ENCODE data around the gene GUK1. TPM values are rescaled to one million over a fixed set of nuclear protein-coding genes. Genes with fewer than 3 reads are reported as not detected.
"Not testable (repeated sequence)": the region's sequence is repeated elsewhere in the genome, so short reads cannot be mapped to it uniquely, and the experiment has no call there.

GUK1 gene
- total RNA-seq, 1 donor from 2014 or later, result 156 TPM

DNA sequence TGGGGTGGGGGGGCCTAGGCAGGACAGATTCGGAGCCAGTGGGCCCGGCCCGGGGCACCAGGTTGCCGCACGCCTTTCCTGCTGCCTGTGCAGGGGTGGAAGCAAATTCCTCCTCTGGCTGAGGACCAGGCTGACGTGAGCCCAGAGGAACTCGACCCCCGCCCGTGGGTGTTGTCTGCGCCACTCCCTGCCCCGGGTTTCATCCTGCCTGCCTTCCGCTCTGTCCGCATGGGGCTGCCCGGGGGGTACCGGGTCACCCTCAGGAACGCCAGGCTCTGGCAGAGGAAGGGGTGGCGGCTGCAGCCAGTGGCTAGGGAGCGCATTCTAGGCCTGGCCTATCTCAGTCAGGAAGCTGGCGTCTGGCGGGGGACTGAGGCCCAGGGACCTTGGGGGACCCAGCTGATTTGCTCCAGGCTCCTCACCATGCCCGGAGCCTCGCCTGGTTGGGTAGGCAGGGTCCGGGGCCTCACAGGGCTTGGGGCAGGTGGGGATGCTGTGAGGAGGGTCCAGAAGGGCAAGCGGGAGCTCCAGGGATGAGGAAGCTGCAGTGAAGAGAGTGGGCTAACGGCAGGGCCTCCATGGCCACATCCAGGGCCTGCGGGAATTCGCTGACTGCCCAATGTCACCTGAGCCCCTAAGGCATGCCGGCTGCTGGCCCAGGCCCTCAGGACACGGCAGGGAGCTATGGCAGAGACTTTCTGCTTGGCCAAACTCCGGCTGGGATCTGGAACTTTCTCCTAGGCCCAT lies 23.1 kb downstream of the GUK1 start:
- DNase-seq, result peak; percentile 58

DNA sequence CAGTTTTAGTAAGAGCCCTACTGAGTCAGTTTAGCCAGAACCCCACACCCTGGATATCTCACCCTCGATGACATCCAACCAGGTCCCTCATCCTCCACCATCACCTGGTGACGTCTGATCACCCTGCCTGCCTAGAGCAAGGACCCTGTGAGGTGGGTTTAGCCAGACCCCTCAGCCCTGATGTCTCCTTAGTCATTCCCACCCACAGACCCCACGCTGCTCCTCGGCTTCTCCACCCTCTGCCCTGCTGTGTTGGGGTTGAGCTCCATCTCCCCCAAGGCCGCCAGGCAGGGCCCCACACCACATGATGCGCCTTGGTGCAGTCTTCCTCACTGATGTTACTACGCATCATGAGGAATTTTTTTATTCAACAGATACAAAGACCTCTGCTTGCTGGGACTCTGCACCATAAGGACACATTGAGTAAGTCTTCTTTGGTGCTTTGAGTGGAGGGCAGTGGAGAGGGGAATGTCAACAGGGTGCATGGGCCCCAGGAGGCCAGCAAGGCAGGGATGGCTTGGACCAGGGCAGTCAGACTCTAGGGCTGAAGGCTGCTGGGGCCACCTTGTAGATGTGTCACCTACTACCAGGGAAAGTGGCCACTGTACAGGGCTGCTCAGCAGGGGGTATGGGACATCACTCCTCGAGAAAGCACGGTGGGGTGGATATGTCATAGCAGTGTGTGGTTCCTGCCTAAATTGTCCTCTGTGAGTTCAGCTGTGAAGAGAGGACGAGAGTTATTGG lies 23.9 kb downstream of the GUK1 start:
- no peak for DNase-seq

DNA sequence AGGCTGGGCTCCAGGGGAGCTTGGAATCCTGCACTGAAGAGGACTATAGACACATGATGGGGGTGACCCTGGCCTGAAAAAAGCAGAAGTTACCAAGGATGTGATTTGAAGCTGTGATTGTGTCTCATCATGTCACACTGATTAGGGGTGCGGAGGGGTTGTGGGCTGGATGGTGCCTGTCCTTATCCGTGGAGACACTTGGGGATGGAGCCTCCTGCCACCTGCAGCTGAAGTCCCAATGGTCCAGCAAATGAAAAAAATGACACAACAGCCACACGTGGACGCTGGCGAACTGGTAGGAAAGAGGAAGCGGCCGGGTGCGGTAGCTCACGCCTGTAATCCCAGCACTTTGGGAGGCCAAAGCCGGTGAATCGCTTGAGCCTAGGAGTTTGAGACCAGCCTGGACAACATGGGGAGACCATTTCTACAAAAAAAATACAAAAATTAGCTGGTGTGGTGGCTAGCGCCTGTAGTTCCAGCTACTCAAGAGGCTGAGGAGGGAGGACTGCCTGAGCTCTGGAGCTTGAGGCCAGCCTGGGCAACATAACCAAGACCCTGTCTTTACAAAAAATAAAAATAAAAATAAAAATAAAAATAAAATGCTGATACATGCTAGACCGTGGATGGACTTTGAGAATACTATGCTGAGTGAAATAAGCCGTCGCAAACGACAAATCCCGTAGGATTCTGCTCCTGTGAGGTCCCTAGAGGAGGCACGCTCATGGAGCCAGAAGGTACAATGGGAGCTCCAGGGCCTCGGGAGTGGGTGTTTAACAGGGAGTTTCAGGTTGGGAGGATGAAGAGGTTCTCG lies 24.7 kb downstream of the GUK1 start:
- DNase-seq, result peak; percentile 8

DNA sequence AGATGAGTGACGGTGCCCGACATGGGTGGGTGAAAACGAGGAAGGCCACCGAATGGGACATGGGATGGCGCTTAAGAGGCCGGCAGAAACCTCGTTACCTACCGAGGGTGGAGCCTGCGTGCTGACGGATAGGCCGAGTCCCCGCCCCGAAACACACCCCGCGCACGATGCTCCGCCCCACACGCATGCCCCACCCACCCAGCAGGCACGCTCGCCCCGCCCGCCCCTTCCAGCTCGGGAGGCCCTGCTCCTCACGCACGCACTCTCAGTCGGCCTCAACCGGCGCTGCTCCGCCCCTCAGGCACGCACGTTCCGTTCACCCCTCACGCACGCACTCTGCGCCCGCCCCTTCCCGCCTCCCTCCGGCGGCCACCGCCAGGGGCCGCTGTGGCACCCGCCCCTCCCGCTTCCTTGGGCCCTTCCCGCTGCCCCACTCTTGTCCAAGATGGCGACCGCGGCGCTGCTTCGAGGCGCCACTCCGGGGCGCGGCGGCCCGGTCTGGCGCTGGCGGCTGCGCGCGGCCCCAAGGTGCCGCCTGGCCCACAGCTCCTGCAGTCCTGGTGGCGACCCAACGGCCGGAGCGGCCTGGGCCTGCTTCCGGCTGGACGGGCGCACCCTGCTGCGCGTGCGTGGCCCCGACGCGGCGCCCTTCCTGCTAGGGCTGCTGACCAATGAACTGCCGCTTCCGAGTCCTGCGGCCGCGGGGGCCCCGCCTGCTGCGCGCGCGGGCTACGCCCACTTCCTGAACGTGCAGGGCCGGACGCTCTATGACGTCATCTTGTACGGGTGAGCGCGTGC lies 25.5 kb downstream of the GUK1 start, which contains the start of gene IBA57:
TSS of gene IBA57 (plus strand) at position 433 of the 798 bp plus-strand sequence. CDS start at position 446, 13 bp downstream.
- peak; percentile 99 for DNase-seq

DNA sequence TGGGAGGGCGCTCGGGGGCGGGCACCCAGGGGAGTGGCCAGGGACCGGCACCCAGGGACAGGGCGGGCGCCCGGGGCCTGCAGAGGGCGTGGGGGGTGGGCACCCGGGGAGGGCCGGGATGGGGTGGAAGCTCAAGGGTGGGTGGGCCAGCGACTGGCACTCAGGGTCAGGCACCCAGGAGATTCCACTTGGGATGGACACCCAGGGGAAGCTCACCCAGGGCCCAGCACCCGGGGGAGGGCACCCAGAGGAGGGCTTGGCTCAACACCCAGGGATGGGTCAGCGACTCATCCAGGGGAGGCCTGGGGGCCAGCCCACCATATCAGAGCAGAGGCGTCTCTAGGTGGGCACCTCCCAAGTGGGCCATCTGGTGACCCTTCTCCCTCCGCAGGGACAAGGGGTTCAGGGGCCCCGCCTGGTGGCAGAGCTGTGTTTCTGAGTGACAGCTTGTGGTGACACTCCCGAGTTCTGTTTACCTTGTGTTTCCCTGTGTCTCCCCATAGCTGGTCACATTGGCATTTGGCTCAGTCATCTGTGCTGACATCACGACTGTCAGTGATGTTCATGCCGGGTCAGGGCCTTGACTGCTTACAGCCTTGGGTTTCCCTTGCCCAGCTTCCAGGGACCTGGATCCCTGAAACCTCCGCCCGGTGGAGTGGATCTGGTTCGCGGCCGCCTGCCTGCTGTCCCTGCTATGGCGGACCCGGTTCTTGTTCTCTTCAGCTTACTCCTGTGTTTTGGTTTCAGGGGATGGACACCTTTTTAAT lies 26.3 kb downstream of the GUK1 start:
- peak; percentile 75 for DNase-seq

DNA sequence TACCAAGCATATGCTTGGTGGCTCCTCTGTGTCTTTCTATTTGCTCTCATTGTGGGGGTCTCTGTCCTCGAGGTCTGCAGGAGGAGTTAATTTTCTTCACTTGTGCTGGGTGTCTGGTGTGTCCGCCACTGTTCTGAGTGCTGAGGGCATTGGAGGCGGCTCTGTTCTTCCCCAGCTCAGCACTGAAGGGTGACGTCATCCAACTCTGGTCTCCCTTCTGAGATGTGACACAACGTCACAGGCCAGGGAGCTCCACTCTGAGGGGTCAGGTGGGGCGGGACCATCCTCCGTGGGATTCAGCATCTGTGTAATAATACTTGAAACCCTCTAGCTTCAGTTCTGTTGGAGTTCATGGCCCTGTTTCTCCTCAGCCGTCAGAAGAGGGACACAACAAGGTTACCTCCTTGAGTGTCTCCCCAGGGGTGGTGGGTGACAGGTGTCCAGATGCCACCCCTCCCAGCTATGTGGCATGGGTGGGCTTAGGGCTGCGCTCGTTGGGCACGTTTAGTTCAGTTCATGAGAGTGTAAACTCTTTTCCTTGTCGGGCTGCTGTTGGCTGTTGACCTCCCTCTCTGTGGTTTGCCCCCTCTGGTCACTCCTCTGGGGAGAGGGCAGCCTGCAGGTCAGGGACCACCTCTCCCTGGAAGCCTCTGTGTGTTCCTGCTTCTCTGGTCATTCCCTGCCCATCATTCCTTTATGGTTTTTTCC lies 28.6 kb downstream of the GUK1 start:
- no peak for DNase-seq

DNA sequence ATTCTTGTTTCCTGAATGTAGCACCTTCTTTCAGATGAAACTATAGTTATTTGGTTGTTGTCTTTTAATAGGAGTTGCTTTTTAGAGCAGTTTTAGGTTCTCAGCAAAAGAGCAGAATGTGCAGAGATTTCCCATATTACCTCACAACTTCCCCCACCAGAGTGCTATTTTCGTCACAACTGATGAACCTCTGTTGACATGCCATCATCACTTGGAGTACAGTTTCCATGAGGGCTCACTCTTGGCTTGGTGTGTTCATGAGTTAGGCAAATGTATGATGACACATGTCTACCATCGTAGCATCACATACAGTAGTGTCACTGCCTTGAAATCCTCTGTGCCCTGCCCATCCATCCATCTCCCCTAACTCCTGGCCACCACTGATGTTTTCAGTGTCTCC lies 29.3 kb downstream of the GUK1 start:
- DNase-seq, result no peak

DNA sequence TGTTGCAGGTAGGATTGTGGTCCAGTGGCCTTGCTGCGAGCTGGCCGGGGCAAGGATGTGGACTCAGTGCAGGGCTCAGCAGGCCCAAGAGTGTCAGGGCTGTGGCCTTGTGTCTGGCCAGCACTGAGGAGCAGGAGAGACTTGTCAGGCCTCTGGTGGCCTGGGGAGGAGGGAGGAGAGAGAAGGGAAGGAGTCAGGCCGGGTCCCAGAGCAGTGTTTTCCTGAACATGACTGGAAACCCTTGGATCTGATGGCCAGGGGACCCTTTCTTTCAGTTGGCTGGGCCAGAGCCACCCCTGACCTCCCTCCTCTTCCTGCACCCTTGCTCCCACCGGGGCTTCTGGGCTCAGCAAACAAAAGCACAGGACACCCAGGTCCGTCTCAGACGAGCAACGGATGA lies 30.6 kb downstream of the GUK1 start:
- no peak for DNase-seq

DNA sequence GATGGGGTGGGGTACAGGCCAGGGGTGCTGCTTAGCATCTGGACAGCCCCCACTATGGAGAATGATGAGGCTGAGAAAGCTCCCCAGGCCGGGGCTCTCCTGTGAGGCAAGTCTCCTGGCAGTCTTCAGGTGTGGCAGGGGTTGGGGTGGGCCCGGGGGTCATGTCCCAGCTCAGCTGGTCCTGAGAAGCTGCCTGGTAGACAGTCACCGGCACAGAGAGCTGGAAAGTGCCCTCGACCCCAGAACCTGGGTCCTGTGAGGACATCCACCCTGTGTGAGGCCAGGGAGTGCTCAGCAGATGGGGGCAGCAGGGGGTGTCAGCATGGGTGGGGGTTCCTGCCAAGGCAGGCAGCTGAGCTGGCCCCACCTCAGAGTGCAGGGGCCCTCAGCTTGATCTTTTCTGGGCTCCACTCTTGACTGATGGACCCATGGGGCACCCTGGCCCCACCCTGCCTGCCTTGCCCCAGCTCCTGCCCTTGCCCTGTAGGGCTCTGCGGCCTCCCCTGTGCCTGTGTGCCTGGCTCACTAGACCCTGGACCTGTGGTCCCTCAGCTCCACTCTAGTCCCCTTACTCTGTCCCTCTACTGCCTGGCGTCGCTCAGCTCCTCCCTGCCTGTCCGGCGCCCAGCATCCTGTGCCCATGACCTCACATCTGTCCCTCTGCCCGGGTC lies 31.3 kb downstream of the GUK1 start:
- no peak for DNase-seq

DNA sequence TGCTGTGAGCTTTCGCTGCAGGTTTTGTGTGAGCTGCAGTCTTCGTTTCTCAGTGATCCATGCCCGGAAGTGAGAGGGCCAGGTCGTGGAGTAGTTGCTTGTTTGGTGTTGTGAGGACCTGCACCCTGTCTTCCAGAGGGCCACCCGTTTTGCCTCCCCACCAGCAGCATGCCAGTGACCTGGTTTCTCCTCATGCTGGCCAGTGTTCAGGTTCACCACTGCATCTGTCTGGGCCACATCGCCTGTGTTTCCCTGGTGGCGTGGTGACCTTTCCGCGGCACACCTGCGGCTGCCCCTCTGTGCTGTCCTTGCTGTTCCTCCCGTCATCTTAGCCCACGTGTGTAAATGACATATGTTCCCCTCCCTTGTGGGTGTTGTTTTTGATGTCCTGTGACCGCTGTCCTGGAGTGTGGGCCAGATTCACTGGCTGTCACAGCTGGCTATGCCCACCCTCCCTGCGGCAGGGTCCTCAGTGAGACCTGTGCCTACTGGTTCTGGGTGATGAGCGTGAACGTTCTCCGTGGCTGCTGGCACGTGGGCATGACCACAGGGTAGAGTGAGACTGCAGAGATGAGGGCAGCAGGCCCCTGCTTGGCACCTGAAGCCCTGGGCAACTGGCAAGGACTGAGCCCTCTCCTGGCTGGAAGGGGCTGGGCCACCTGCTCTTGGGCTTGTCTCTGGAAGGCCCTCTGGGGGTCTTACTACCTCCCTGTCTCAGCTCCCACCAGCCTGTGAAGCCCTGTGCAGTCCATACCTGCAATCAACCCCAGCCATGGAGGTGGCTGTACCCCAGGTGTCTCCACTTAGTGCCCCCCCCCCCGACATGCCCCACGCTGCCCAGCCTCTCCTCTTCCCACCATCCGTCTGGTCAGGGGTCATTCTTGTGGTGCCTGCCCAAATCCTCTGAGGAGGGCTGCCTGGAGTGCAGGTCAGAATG lies 32.8 kb downstream of the GUK1 start:
- no peak for DNase-seq

DNA sequence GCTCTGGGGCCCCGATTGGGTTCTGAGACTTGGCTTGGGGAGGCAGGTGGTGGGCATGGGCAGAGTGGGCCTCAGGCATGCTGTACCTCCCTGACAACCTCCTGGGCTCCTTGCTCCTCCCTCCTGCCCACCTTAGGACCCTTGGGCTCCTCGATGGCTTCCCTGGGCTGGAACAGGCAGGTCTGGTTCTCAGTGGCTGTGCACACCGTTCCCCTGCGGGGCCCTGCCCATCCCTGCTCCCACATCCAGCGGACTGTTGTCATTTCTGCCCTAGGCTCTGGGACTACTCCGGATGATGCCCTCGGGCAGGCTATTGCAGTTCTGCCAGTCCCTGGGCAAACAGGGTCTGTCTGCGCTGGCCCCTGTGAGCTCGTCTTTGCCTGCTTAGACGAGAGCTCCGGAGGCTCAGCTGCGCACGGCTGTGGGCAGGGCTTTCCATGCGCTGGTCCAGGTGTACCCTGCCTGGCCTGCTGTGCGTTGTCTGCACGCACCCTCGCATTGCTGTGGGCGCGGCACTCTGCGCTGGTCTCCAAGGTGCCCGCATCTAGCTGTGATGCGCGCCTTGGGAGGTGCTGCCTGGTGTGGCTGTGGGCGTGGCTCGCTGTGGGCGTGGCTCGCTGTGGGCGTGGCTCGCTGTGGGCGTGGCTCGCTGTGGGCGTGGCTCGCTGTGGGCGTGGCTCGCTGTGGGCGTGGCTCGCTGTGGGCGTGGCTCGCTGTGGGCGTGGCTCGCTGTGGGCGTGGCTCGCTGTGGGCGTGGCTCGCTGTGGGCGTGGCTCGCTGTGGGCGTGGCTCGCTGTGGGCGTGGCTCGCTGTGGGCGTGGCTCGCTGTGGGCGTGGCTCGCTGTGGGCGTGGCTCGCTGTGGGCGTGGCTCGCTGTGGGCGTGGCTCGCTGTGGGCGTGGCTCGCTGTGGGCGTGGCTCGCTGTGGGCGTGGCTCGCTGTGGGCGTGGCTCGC lies 33.7 kb downstream of the GUK1 start:
- not testable (repeated sequence) for DNase-seq

DNA sequence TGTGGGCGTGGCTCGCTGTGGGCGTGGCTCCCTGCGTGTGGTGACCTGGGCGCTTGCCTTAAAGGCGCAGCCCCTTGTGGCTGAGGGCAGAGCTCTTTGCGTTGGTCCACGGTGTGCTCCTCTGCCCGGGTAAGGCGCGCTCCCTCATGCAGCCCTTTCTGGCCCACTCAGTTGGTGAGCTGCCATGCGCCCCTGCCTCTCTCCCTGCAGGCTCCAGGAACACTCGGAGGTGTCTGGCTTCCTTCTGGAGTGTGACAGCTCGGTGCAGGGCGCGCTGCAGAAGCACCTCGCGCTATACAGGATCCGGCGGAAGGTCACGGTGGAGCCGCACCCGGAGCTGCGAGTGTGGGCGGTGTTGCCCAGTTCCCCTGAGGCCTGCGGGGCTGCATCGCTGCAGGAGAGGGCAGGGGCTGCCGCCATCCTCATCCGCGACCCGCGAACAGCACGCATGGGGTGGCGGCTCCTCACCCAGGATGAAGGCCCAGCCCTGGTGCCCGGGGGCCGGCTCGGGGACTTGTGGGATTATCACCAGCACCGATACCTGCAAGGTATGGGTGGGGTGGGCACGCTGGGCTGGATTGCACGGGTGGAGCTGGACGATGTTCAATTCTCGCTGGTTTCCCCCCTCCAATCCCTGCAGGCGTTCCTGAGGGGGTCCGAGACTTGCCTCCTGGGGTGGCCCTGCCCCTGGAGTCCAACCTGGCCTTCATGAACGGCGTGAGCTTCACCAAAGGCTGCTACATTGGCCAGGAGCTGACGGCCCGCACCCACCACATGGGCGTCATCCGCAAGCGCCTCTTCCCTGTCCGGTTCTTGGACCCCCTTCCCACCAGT lies 34.6 kb downstream of the GUK1 start:
- no peak for DNase-seq

DNA sequence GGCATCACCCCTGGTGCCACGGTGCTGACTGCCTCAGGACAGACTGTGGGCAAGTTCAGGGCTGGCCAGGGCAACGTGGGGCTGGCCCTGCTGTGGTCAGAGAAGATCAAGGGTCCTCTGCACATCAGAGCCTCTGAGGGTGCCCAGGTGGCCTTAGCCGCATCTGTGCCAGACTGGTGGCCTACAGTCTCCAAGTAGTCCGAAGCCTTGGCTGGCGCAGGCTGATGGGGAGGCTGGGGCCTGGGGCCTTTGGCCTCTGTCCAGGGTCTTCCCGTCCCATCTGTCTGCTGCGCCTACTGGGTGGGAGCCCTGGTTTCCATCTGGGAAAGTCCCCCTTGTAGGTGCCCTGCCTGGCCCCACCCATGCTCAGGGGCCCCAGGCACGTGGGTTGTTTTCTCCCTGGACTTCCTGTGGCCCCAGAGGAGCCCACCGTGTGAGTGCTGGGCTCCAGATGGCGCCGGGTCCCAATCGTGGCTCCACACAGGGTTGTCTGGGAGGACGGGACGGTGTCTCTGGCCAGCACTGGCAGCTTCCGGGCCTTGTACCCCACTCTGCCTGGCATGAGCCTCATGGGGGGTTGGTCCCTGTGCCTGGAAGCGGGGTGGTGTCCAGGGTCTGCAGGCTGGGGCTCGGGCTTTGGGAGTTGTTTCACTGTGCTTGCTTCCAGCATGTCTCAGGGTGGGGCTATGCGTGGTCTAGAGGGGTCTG lies 35.4 kb downstream of the GUK1 start:
- no peak for DNase-seq

DNA sequence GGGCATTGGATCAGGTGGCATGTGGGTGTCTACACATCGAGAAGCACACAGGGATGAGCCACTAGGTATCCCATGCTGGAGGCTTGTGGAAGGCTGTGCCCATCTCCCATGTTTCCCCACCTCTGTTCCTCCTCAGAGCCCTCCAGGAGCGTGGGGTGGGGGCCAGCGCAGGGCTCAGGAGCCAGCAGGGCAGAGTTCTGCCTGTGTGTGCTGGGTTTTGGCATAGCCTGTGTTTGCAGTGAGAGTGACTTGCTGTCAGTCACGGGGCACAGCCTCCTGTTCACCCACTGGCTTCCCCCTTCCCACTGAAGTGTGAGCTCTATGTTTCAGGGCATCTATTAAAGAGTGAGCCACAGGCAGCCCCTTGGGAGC lies 35.9 kb downstream of the GUK1 start:
- DNase-seq, result no peak

DNA sequence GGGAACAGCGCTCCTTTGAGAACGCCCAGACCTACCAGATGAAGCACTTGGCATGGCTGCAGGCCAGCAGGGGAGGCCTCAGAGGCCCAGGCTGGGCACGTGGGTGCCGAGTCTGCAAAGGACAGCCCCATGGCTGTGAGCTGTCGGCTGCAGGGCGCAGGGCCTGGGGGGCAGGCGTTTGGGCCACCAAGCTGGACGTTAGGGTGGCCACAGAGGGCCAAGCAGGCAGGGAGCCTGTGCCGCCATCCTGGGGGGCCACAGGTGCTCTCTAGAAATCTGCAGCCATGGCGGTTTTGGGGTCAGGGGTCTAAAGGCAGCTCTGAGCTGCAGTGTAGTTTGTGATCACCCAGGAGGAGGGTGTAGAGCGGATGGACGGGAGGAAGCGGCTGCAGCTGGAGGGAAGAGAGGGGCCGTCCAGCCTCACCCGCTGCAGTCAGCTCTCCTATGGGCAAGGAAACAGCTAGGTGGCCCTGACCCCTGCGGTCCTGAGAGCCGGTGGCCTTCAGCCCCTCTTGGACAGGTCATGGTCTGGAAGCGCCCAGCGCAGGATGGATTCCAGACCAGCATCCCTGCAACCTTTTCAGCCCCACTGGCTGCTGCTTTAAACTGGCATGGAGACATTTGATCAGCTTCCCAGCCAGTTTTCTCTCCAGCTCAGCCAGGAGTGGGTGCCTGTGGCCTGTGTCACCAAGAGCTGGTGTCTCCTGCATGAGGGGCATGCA lies 36.5 kb downstream of the GUK1 start:
- DNase-seq, result no peak

DNA sequence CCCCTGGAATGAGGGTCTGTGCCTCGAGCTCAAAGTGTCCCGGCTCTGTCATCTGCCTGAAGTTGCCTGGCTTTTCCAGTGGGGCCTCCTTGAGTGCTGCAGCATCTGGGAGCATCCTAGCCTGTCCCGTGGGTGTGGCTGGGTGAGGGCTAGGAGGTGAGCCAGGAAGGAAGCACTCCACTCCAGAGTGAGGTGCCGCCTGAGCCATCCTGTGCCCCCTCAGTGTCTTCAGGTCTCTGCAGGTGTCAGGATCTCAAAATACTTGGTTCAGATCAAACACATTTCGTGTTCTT lies 37.0 kb downstream of the GUK1 start:
- no peak for DNase-seq

Data from tongue (tissue), 2 donors.